ENCODE results near the gene CPEB1.
"Not testable (repeated sequence)": the region's sequence is repeated elsewhere in the genome, so short reads cannot be mapped to it uniquely, and the experiment has no call there.

The CPEB1 gene

GRCh38 chr15:82536409-82537350, 110.5 kb downstream of the CPEB1 start:
- no peak for TF ChIP-seq CTCF (IDR thresholded peaks at IDR 0.05; ENCODE audit: low read depth, low read length, missing control alignments)
- H3K4me3 ChIP-seq (ENCODE audit: low read depth, low read length): no peak overlapping the region
- no peak for DNase-seq (ENCODE audit: low read depth)

- no peak overlapping the region for H3K4me3 ChIP-seq (ENCODE audit: low read depth, low read length)
- no peak for TF ChIP-seq CTCF (IDR thresholded peaks at IDR 0.05; ENCODE audit: low read depth, low read length, missing control alignments)
- no peak for DNase-seq (ENCODE audit: low read depth)
These were observed 111.4 kb downstream of the CPEB1 start for GRCh38 chr15:82535566-82536408.

- H3K4me3 ChIP-seq (ENCODE audit: low read depth, low read length); DNase-seq (ENCODE audit: low read depth): not testable (repeated sequence)
These were observed 112.0 kb downstream of the CPEB1 start for GRCh38 chr15:82535151-82535550.

DNA sequence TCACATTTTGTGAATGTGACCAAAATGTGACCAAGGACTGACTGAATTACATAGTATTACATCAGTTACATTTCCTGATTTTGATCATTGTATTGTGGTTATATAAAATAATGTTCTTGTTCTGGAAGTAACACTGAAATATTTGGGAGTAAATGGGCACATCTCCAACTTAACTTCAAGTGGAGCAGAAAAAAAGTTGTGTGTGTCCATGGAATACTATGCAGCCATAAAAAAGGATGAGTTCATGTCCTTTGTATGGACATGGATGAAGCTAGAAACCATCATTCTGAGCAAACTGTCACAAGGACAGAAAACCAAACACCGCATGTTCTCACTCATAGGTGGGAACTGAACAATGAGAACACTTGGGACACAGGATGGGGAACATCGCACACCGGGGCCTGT, 112.7 kb downstream of the CPEB1 start:
- not testable (repeated sequence) for DNase-seq (ENCODE audit: low read depth); H3K4me3 ChIP-seq (ENCODE audit: low read depth, low read length)

DNA sequence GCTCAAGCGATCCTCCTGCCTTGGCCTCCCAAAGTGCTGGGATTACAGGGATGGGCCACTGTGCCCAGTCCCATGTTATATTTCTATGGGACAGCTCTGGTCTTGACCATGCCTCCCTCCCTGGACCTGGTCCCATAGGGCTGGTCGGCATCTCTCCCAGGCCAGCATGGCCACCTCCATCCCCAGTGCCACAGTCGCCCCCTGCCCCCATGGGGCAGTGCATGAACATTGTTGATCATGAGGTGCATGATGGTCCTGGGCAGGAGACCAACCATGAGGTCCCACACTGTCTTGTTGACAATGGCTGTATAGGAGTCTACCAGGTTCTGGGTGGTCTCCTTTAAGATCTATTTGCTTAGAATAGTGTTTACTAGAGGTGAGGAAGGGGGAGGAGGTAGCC, 113.4 kb downstream of the CPEB1 start:
- TF ChIP-seq CTCF (IDR thresholded peaks at IDR 0.05; ENCODE audit: low read depth, low read length, missing control alignments): no peak
- DNase-seq (ENCODE audit: low read depth): no peak
- H3K4me3 ChIP-seq (ENCODE audit: low read depth, low read length): no peak overlapping the region

DNA sequence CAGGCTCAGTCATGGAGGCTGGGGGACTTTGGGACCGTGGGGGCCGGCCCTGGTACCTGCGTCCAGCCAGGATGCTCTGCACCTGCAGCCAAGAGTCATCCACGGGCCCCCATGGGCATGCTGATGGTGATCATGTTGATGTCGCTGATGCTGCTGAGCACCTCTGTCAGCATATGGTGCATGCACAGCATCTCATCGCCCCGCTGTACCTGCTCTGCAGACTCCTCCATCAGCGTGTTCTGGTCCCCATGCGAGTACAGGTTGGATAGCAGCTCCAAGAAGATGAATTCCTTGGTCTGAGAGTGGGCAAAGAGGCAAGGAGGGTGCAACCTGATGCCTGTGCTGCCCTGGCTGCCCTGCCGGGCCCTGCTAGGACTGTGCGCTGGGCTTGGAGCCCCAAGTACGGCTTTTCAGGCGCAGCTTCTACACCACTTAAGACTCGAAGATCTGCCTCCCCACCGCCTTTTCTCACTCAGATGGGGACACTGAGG, 114.1 kb downstream of the CPEB1 start:
- TF ChIP-seq CTCF (IDR thresholded peaks at IDR 0.05; ENCODE audit: low read depth, low read length, missing control alignments): no peak
- H3K4me3 ChIP-seq (ENCODE audit: low read depth, low read length): no peak overlapping the region
- no peak for DNase-seq (ENCODE audit: low read depth)

- DNase-seq (ENCODE audit: low read depth): no peak
- no peak overlapping the region for H3K4me3 ChIP-seq (ENCODE audit: low read depth, low read length)
- TF ChIP-seq CTCF (IDR thresholded peaks at IDR 0.05; ENCODE audit: low read depth, low read length, missing control alignments): no peak
These were observed 114.7 kb downstream of the CPEB1 start for GRCh38 chr15:82532383-82532990.

Measured in GM12864 (cell line).